GM18867 (cell line): ENCODE measurements around the gene TEAD4.

Experiments used
- ATAC-seq: cut with Tn5 transposase; IDR thresholded peaks from one replicate; pipeline ENCODE4 v1.9.1; 2021; ENCODE audit warnings: mild to moderate bottlenecking, moderate library complexity; ENCODE audit not compliant: unreplicated experiment

Gene TEAD4

GRCh38 chr12:2999265-2999841 lies 40.2 kb downstream of the TEAD4 start:
- ATAC-seq: no peak

- ATAC-seq: no peak
Observed at GRCh38 chr12:3000548-3001275, 41.5 kb downstream of the TEAD4 start.

- no peak for ATAC-seq
Observed at GRCh38 chr12:3002646-3003045, 43.4 kb downstream of the TEAD4 start.

DNA sequence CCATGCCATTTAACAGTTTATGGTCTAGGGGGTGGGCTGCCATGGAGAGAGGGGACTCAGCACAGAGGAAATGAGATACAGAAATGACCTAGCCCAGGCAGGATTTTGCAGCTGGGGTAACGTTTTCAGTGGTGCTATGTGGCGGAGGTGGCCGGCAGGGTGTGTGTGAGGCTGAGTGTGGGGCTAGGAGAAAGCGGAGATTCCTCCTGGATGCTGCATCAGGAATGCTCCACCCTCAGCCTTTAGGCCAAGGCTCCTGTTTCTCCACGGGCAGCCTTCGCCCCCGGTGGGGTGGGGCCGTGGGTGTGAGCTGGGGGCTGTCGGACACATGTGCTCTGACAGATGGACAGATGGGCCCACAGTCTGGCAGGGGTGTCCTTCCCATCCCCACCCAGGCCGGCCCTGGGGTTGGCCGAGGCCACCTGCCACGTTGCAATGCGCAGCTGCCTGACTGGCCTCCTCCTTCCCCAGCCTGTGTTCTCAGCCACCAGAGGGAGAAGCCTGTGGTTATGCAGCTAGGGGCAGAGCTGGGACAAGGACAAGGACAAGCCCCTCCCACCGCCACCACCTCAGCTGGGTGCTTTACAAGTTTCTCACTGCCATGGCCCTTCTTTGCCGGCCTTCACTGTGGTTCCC lies 44.3 kb downstream of the TEAD4 start:
- no peak for ATAC-seq

GRCh38 chr12:3004655-3005565 lies 45.7 kb downstream of the TEAD4 start:
- ATAC-seq: no peak

DNA sequence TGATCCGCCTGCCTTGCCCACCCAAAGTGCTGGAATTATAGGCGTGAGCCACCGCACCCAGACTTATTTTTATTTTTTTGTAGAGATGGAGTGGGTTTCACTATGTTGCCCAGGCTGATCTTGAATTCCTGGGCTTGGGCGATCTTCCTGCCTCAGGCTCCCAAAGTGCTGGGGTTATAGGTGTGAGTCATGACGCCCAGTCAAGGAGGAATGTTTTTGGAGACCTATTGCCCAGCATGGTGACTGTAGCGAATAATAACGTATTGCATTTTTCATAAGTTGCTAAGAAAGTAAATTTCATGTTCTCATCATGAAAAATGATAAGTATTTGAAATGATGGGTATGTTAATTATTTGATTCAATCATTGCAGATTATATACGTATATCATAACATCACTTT lies 46.5 kb downstream of the TEAD4 start:
- ATAC-seq: no peak

- ATAC-seq: no peak
Observed at GRCh38 chr12:3009780-3010179, 50.6 kb downstream of the TEAD4 start.

- ATAC-seq: no peak
Observed at GRCh38 chr12:3010214-3010930, 51.2 kb downstream of the TEAD4 start.

GRCh38 chr12:3012786-3013185 lies 53.6 kb downstream of the TEAD4 start:
- ATAC-seq: no peak

DNA sequence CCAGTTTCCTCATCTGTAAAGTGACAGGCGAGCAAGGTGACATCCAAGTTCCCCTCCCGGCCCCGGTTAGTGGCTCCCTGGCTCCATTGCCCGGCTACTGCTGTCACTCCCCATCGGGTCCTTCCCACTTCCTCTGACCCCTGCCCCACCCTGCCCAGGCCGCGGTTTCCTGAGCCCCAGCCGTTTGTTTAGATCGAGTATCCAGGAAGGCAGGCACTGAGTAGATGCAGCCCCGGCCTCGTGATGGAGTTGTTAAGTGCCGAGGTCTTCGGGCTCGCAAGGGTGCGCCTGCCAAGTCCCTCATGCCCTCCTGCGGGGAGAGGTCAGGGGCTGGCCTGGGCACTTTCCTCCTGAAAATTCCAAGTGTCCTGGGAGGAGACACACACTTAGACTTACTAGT lies 55.4 kb downstream of the TEAD4 start:
- ATAC-seq: no peak

GRCh38 chr12:3015356-3015755 lies 56.2 kb downstream of the TEAD4 start:
- ATAC-seq: no peak

- no peak for ATAC-seq
Observed at GRCh38 chr12:3016191-3016590, 57.0 kb downstream of the TEAD4 start.

- no peak for ATAC-seq
Observed at GRCh38 chr12:3017281-3017680, 58.1 kb downstream of the TEAD4 start.

DNA sequence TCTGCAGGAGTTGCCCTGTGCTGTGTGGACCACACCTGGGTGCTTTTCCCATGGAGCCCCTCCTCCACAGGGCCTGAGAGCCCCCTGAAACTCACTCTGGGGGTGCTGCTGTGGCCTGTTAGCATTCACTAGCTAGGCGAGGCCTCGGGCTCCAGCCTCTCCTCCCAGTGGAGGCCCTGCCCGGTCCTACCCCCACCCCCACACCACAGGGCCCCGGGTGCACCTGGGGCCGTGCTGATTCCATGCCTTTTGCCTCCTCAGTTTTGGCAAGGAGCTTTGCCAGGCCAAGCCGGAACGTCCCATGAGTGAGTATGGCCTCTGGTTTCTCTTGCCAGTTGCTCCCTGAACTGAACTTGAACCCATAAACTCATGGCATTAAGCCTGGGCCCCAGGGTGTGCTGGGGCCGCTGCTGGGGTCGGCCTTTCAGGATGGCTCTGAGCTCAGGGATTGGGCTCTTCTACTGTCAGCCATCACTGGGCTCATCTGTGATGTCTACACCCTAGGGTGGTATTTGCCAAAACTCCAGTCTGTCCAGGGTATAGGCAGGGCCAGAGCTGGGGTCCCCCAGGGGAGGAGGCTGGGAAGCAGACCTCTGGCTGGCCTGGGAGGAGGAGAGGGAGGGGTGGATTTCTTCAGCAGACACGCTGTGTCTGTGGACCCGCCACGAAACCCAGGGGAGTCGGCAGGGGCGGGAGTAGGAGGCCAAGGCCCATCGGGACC lies 59.2 kb downstream of the TEAD4 start:
- no peak for ATAC-seq

GRCh38 chr12:3019005-3019680 lies 59.9 kb downstream of the TEAD4 start:
- no peak for ATAC-seq

GRCh38 chr12:3020399-3020798 lies 61.2 kb downstream of the TEAD4 start:
- no peak for ATAC-seq

- ATAC-seq: no peak
Observed at GRCh38 chr12:3020850-3021435, 61.7 kb downstream of the TEAD4 start.

DNA sequence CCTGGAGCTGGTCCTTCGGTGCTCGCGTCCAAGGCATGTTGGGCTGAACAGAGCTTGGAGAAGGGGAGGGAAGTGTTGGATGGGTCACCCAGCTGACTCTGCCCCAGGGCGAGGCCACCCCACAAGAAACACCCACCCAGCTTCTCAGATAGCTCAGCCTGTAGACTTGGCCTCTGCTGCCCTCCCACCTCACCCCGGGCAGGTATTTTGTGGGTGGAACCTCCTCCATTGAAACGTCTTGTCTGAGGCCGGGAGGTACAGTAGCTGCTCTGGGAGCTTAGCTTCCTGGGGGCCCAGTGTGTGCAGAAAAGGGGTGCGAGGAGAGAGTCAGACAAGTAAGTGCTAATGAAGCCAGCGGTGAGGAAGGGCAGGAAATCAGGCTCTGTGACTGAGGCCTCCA lies 63.2 kb downstream of the TEAD4 start:
- ATAC-seq: no peak

- no peak for ATAC-seq
Observed at GRCh38 chr12:3022961-3023360, 63.8 kb downstream of the TEAD4 start.
